Right ventricle myocardium inferior (tissue), 1 donor: Measurements from ENCODE around the gene SIX3. TPM values are rescaled to one million over a fixed set of nuclear protein-coding genes. Genes with fewer than 3 reads are reported as not detected.

ENCODE experiments used
- ATAC-seq: fragments of 200-7000 bp; cut with Tn5 transposase; one replicate; pipeline ENCODE4 v1.9.1; 2020; ENCODE audit warnings: mild to moderate bottlenecking, moderate library complexity
- DNase-seq: peaks from one replicate; pipeline ENCODE4 v3.0.0; 2021; ENCODE audit errors: missing footprints
- intact Hi-C: fragments of 100-400 bp; cut with DNase I; formaldehyde crosslinking; loops from one replicate; pipeline ENCODE4 v1.11.0; 2022
- total RNA-seq: library from RNA; stranded (reverse); fragmentation: NEBNext Ultra II Directional; extraction: Animal tissue kit (Norgen Biotek cat#: 25700); gene quantifications from one replicate; pipeline ENCODE4 v1.2.1, GENCODE V29; 2021
- donor health status: DM: no; HTN: yes; CAD: no; lungs with severe emphysema.

Gene SIX3
- total RNA-seq, 1 donor from 2014 or later, result not detected

- ATAC-seq, result no peak
- DNase-seq, result no peak
- intact Hi-C loops, result no loop called here
Observed at GRCh38 chr2:44929735-44930273, 11.7 kb upstream of the SIX3 start.

GRCh38 chr2:44930274-44931197, 11.0 kb upstream of the SIX3 start:
- no peak for ATAC-seq
- intact Hi-C loops, result no loop called here

GRCh38 chr2:44931198-44931780, 10.2 kb upstream of the SIX3 start:
- ATAC-seq, result no peak
- DNase-seq, result no peak
- intact Hi-C loops, result no loop called here

More at GRCh38 chr2:44930274-44931197, 11.0 kb upstream of the SIX3 start:
- DNase-seq, result no peak

GRCh38 chr2:44932079-44932478, 9.4 kb upstream of the SIX3 start:
- no peak for ATAC-seq
- DNase-seq, result no peak
- intact Hi-C loops, result no loop called here

- DNase-seq (no peak), ATAC-seq (no peak)
- intact Hi-C loops, result no loop called here
Observed at GRCh38 chr2:44932564-44933392, 8.7 kb upstream of the SIX3 start.

GRCh38 chr2:44933434-44933951, 8.0 kb upstream of the SIX3 start:
- intact Hi-C loops, result no loop called here
- DNase-seq (no peak), ATAC-seq (no peak)

- ATAC-seq (no peak), DNase-seq (no peak)
- intact Hi-C loops, result no loop called here
Observed at GRCh38 chr2:44934038-44934982, 7.2 kb upstream of the SIX3 start.

GRCh38 chr2:44934983-44935728, 6.3 kb upstream of the SIX3 start:
- peak; percentile 37 for DNase-seq
- no peak for ATAC-seq
- intact Hi-C loops, result no loop called here

- intact Hi-C loops, result no loop called here
- DNase-seq (no peak), ATAC-seq (no peak)
Observed at GRCh38 chr2:44935729-44936098, 5.8 kb upstream of the SIX3 start.

- DNase-seq (peak; percentile 28), ATAC-seq (no peak)
- intact Hi-C loops, result no loop called here
Observed at GRCh38 chr2:44936275-44936674, 5.2 kb upstream of the SIX3 start.

GRCh38 chr2:44936715-44937687, 4.5 kb upstream of the SIX3 start:
- intact Hi-C loops, result no loop called here
- DNase-seq (peak; percentile 46), ATAC-seq (no peak)

- no peak for ATAC-seq
- DNase-seq, result peak; percentile 55
- intact Hi-C loops, result no loop called here
Observed at GRCh38 chr2:44937688-44938240, 3.7 kb upstream of the SIX3 start.

GRCh38 chr2:44938287-44939105, 3.0 kb upstream of the SIX3 start:
- intact Hi-C loops, result no loop called here
- peak; percentile 37 for DNase-seq
- no peak for ATAC-seq

GRCh38 chr2:44939106-44940048, 2.1 kb upstream of the SIX3 start:
- no peak for DNase-seq
- intact Hi-C loops, result no loop called here
- ATAC-seq, result no peak
